Skeletal muscle satellite cell (primary cell): ENCODE measurements around the gene FEV.

Experiments used
- H3K27me3 ChIP-seq: 2 replicates; pipeline ENCODE4 v1.7.0; 2013; ENCODE audit warnings: low read length; ENCODE audit not compliant: control insufficient read depth, insufficient read depth
- H3K36me3 ChIP-seq: 2 replicates; pipeline ENCODE4 v1.7.0; 2013; ENCODE audit warnings: mild to moderate bottlenecking, control low read depth, low read length; ENCODE audit not compliant: insufficient read depth
- H3K4me1 ChIP-seq: 2 replicates; pipeline ENCODE4 v1.7.0; 2013; ENCODE audit warnings: low read length; ENCODE audit not compliant: control insufficient read depth, insufficient read depth
- H3K4me2 ChIP-seq: 2 replicates; pipeline ENCODE4 v1.7.0; 2013; ENCODE audit warnings: mild to moderate bottlenecking, low read length
- H3K4me3 ChIP-seq: 2 replicates; pipeline ENCODE4 v1.7.0; 2013; ENCODE audit warnings: low read length
- H3K9ac ChIP-seq: 2 replicates; pipeline ENCODE4 v1.7.0; 2013; ENCODE audit warnings: mild to moderate bottlenecking, low read depth, low read length, moderate library complexity
- H3K9me3 ChIP-seq: replicated peaks from 2 replicates; pipeline ENCODE4 v1.7.0; 2013; ENCODE audit warnings: mild to moderate bottlenecking, control low read depth, low read length

Gene FEV

GRCh38 chr2:219010873-219011272 is 25.9 kb upstream of the FEV start:
- H3K4me3 ChIP-seq = no peak overlapping the region
- H3K9ac ChIP-seq = no peak overlapping the region
- H3K4me1 ChIP-seq = no peaks in the 10 kb centered on the region
- no peaks in the 10 kb centered on the region for H3K9me3 ChIP-seq
- H3K36me3 ChIP-seq = no peaks in the 10 kb centered on the region
- H3K27me3 ChIP-seq = peaks cover 33% of the 10 kb centered on the region
- H3K4me2 ChIP-seq = no peak overlapping the region

GRCh38 chr2:219010162-219010756 is 25.3 kb upstream of the FEV start:
- H3K36me3 ChIP-seq = no peaks in the 10 kb centered on the region
- no peaks in the 10 kb centered on the region for H3K4me1 ChIP-seq
- H3K9me3 ChIP-seq = no peaks in the 10 kb centered on the region
- no peak overlapping the region for H3K4me3 ChIP-seq
- no peak overlapping the region for H3K4me2 ChIP-seq
- H3K9ac ChIP-seq = no peak overlapping the region
- H3K27me3 ChIP-seq = peaks cover 36% of the 10 kb centered on the region

- Histone ChIP-seq H3K36me3 (no peaks in the 10 kb centered on the region), H3K4me2 (no peak overlapping the region), H3K4me1 (no peaks in the 10 kb centered on the region), H3K9me3 (no peaks in the 10 kb centered on the region), H3K4me3 (no peak overlapping the region), H3K9ac (no peak overlapping the region), H3K27me3 (peaks cover 40% of the 10 kb centered on the region)
These were observed 24.3 kb upstream of the FEV start for GRCh38 chr2:219009294-219009693.

- H3K27me3 ChIP-seq = peaks cover 69% of the 10 kb centered on the region
- H3K4me3 ChIP-seq = no peak overlapping the region
- peaks cover 8% of the 10 kb centered on the region for H3K4me1 ChIP-seq
- no peaks in the 10 kb centered on the region for H3K36me3 ChIP-seq
- no peak overlapping the region for H3K9ac ChIP-seq
- H3K9me3 ChIP-seq = no peaks in the 10 kb centered on the region
- H3K4me2 ChIP-seq = no peak overlapping the region
These were observed 19.0 kb upstream of the FEV start for GRCh38 chr2:219003979-219004378.

- Histone ChIP-seq H3K4me1 (peaks cover 8% of the 10 kb centered on the region), H3K4me2 (no peak overlapping the region), H3K9me3 (no peaks in the 10 kb centered on the region), H3K4me3 (no peak overlapping the region), H3K9ac (no peak overlapping the region), H3K36me3 (no peaks in the 10 kb centered on the region), H3K27me3 (peaks cover 71% of the 10 kb centered on the region)
These were observed 18.3 kb upstream of the FEV start for GRCh38 chr2:219003267-219003634.

GRCh38 chr2:219002395-219003266 is 17.6 kb upstream of the FEV start:
- H3K9ac ChIP-seq = no peak overlapping the region
- no peak overlapping the region for H3K4me2 ChIP-seq
- no peak overlapping the region for H3K4me3 ChIP-seq
- H3K9me3 ChIP-seq = no peaks in the 10 kb centered on the region
- H3K4me1 ChIP-seq = peaks cover 8% of the 10 kb centered on the region
- peaks cover 71% of the 10 kb centered on the region for H3K27me3 ChIP-seq
- H3K36me3 ChIP-seq = no peaks in the 10 kb centered on the region

GRCh38 chr2:219001577-219002394 is 16.8 kb upstream of the FEV start:
- H3K9ac ChIP-seq = no peak overlapping the region
- H3K36me3 ChIP-seq = no peaks in the 10 kb centered on the region
- peaks cover 66% of the 10 kb centered on the region for H3K27me3 ChIP-seq
- no peak overlapping the region for H3K4me3 ChIP-seq
- peaks cover 8% of the 10 kb centered on the region for H3K4me1 ChIP-seq
- no peaks in the 10 kb centered on the region for H3K9me3 ChIP-seq
- no peak overlapping the region for H3K4me2 ChIP-seq

GRCh38 chr2:219001100-219001576 is 16.2 kb upstream of the FEV start:
- Histone ChIP-seq H3K27me3 (peaks cover 72% of the 10 kb centered on the region), H3K9me3 (no peaks in the 10 kb centered on the region), H3K4me1 (peaks cover 14% of the 10 kb centered on the region), H3K4me2 (no peak overlapping the region), H3K9ac (no peak overlapping the region), H3K4me3 (no peak overlapping the region), H3K36me3 (no peaks in the 10 kb centered on the region)

- H3K4me3 ChIP-seq = no peak overlapping the region
- H3K27me3 ChIP-seq = peaks cover 74% of the 10 kb centered on the region
- no peaks in the 10 kb centered on the region for H3K9me3 ChIP-seq
- peaks cover 19% of the 10 kb centered on the region for H3K4me1 ChIP-seq
- no peak overlapping the region for H3K4me2 ChIP-seq
- H3K9ac ChIP-seq = no peak overlapping the region
- H3K36me3 ChIP-seq = no peaks in the 10 kb centered on the region
These were observed 15.6 kb upstream of the FEV start for GRCh38 chr2:219000569-219000960.

GRCh38 chr2:218999881-219000568 is 15.0 kb upstream of the FEV start:
- Histone ChIP-seq H3K9ac (no peak overlapping the region), H3K27me3 (peaks cover 74% of the 10 kb centered on the region), H3K4me2 (no peak overlapping the region), H3K9me3 (no peaks in the 10 kb centered on the region), H3K4me1 (peaks cover 19% of the 10 kb centered on the region), H3K36me3 (no peaks in the 10 kb centered on the region), H3K4me3 (no peak overlapping the region)
